Stimulated activated CD8-positive, alpha-beta memory T cell treated with anti-CD3 and anti-CD28 coated beads, Interleukin-4, amount 100 ng/mL, for 4 hours (primary cell): ENCODE data around the gene SLC38A10.
A peak's percentile ranks its signal among the peaks of the same experiment; 100 is the strongest.
"Not testable (repeated sequence)": the region's sequence is repeated elsewhere in the genome, so short reads cannot be mapped to it uniquely, and the experiment has no call there.

Experiments used
- DNase-seq, 2 donors: peaks; one replicate each; pipeline ENCODE4 v3.0.0-alpha.2; 2020; ENCODE audit warnings: low read depth in 2 of 2, low spot score in 1 of 2

SLC38A10 gene

DNA sequence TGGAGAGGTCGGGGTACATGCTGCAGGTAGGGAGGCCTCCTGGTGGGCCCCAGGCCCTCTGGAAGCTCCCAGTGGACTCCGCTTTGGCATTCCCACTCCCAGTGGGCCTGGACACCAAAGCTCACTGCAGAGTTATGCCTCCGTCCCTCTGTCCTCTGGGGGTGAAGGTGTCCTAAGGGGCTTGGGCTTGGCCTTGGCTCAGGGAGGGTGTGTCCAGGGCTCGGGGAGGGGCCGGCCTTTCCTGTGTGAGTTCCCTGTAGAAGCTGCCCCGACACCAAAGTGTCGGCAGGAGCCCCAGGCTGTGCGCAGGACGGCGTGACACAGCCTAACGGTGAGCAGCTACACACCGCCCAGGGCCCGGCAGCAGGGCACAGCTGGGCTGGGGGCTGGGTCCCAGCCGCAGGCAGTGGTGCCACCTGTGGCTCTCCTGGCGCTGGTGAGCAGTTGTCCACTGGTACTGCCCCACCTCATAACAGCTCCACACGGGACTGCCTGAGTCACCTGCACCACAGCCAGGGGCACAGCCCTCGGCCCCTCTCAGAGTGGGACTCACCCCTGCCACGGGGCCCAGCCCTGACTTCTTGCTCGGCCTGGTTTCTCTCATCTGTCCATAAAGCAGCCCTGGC is 62.4 kb downstream of the SLC38A10 start:
- DNase-seq: no peak

- DNase-seq: no peak
Measured at GRCh38 chr17:81231766-81232581, 63.1 kb downstream of the SLC38A10 start.

GRCh38 chr17:81231121-81231645 is 63.9 kb downstream of the SLC38A10 start:
- DNase-seq: no peak

DNA sequence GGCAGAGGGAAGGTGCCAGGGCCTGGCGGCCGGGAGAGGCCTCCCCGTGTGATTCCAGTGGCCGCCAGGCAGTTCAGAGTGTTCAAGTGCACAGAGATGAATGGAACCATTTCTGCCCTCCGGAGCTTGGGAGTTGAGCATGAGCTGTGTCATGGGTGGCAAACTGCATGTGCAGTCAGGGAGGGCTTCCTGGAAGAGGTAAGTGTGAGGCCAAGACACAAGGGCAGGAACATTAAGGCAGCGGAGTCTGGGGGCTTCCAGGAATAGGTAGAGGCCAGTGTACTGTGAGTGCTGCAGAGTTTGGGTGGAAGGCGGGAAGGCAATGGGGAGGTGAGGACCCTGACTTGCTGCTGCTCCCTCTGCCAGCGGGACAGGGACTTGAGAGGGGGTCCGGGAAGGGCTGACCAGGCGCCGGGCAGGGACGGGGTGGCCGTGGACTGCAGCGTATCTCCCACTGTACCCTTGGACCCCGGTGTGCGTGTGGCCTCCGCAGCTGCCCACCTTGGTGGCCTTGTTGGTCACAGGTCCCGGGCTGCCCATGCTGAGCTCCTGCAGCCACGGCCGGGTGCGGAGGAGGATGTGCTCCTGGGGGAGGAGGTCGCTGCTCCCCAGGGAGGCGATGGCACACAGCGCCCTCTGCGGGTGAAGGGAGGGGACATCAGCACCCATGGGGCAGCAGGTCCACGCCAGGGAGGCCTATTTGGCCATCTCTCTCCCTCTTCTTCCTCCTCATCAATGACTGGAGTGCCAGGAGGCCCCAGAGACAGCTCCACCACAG is 64.9 kb downstream of the SLC38A10 start:
- no peak for DNase-seq

GRCh38 chr17:81229666-81229920 is 65.5 kb downstream of the SLC38A10 start:
- no peak for DNase-seq

DNA sequence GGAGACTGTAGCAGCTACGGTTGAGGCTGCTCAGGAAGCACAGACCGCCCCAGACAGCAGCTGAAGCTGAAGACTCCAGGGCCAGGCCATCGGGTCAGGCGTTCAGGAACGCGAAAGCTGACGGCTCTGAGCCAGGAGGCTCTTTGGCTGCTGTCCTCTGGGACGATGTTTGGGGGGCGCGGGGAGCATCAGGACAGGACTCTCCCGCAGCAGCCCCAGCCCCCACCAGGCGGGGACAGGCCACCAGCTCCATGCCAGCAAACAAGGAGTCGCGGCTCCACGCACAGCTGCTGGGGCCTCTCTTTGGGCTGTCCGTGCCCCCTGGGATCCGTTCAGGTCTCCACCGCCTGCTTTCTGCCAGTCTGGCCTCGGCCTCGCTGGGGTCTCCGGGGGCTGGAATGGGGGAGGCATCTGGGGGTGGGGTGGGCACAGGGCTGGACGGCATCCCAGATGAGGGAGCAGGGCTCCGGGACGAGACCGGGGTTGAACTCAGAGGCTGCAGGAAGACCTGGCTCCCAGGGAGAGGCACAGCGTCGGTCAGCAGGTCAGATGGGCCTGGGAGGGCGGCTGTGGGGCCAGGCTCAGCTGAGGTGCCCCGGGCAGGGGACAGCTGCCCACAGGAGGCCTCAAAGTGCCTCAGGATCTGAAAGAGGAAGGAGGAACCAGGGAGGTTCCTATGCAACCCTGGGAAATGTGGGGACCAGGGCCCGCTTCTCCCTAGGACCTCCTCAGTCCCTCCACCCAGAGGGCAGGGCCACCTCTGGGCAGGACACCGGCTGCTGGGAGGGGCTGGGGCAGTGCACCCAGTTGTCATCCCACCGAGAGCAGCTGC is 66.1 kb downstream of the SLC38A10 start:
- DNase-seq: no peak

- no peak for DNase-seq
Measured at GRCh38 chr17:81228420-81228819, 66.7 kb downstream of the SLC38A10 start.

GRCh38 chr17:81227630-81228029 is 67.5 kb downstream of the SLC38A10 start:
- not testable (repeated sequence) for DNase-seq

DNA sequence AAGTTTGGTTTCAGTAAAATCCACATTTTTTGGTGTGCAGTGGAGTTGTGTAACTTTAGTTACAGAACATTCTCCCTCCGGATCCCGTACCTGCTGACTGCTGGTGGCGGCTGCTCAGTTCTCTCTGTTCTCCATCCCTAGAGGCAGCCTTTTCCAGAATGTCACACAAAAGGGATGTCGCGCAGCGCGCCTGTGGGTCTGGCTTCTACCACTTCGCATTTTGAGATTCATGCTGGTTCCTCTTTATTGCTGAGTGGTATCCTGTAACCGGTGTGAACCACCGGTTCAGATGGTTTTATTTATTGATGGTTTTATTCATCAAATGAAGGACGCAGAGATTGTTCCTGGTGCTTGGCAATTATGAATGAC is 71.4 kb downstream of the SLC38A10 start:
- DNase-seq: no peak

DNA sequence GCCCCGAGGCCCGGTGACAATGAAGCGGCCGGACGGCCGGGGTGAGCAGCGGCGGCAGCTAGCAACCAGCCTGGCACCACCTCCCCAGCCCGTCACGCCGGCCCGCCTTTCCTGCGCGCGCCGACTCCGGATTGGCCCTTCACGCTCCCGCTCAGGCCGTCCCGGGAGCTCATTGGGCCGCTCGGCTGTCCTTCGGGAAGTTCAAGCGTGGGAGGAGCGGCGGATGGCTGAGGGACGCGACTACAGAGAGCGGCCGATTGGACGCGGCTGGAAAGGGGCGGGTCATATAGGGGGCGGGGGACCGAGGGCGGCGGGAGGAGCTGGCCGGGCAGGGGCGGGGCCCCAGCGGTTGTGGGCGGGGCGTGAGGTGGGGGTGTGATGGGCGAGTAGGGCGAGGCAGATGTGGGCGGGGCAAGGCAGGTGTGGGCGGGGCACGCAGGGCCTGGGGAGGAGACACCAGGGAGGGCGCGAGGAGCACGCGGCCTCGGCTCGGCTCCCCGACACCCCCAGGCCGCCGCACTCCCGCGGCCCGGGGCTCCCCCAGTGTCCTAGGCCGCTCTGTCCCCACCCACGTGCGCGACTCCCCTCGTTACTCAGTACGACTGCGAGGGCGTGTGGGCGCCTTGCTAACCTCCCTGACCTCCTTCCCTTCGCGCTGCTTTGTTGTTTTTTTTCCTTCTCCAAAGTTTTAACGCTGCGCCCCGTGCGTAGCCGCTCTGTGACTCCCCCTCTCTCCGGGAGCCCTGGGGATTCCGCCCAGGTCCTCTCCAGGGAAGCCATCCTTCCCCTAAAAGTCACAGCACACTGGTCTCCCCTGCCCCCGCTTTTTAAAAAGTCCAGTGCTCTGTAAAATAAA is 72.0 kb downstream of the SLC38A10 start, which contains the start of gene CEP131:
CEP131 (minus strand) TSS at position 60 of the 856 bp plus-strand sequence. CDS start 2,909 bp downstream, outside the sequence.
- peak; percentile 98 to 99 for DNase-seq

- no peak for DNase-seq
Measured at GRCh38 chr17:81222620-81222905, 72.5 kb downstream of the SLC38A10 start.

DNA sequence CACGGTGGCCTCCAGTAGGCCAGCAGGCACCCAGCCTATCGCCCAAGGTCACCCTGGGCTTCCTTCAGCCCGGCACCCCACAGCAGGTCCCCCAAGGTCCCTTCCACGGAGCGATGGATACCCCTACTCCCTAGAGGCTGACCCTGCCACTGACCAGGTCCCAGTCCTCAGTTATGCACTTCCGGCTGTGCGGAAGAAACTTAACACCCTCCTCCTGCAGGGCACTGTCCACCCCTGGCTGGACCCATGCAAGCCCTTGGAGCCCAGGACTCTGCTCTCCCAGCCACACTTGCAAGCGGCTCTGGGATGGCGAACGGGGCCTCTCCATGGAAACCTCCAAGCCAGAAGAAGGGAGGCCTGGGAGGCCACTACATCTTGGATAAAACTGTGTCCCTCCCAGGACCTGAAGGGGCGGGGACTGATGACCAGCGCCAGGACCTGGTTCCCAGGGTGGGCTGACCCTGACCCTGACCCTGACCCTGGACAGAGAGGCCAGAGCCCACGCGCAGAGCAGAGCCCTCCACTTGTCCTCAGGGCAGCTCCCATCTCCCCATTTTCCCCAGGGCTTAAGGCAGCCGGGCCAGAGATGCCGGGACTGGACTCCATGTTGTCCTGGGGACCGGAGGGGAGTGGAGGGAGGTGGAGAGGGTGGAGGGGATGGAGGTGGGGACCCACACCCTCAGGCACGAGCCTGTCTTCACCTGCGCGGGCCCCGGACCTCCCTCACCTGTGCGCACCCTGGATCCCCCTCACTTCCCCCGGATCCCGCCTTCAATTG is 73.1 kb downstream of the SLC38A10 start:
- no peak for DNase-seq

GRCh38 chr17:81221371-81221841 is 73.7 kb downstream of the SLC38A10 start:
- DNase-seq: no peak

GRCh38 chr17:81219476-81220180 is 75.5 kb downstream of the SLC38A10 start:
- no peak for DNase-seq

- DNase-seq: no peak
Measured at GRCh38 chr17:81218991-81219390, 76.1 kb downstream of the SLC38A10 start.

- DNase-seq: no peak
Measured at GRCh38 chr17:81218459-81218858, 76.6 kb downstream of the SLC38A10 start.

GRCh38 chr17:81217491-81217890 is 77.6 kb downstream of the SLC38A10 start:
- DNase-seq: no peak

- DNase-seq: no peak
Measured at GRCh38 chr17:81213978-81214377, 81.1 kb downstream of the SLC38A10 start.

- no peak for DNase-seq
Measured at GRCh38 chr17:81212365-81212764, 82.7 kb downstream of the SLC38A10 start.
